Activated gamma-delta T cell (primary cell): Measurements from ENCODE around the gene KLHDC9.
A peak's percentile ranks its signal among the peaks of the same experiment; 100 is the strongest.

Source experiments
- DNase-seq: peaks from one replicate; lab custom pipeline; 2025; lab: John Stamatoyannopoulos, UW

The KLHDC9 gene

GRCh38 chr1:161132410-161133219 lies 34.5 kb downstream of the KLHDC9 start, which contains the start of gene DEDD:
Gene DEDD (minus strand): TSS chr1:161132667. CDS start chr1:161124462, 8,205 bp downstream.
- DNase-seq: peak; percentile 74

DNA sequence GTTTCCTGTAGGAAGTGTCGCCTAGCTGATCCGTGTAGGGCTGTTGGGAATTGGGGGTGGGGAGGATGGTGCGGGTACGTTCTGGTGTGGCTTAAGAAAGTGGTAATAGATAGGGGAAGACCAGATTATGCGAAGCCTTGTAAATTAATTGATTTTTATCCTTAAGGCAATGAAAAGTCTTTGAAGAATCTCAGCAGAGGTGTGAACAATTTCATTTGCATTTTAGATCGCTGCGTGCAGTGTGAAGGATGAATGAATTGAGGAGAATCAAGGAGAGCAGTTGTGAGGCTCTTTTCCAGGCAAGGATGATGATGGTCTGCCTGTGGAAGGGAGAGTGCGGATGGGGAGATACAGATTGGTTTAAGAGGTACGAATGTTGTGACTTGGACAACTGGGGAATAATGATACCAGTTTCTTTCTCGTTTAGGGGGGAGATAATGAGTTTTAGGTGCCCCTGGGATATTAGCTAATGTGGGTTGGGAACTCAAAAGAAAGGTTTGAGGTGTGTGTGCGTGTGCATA lies 35.1 kb downstream of the KLHDC9 start:
- DNase-seq: no peak

- DNase-seq: no peak
Observed at GRCh38 chr1:161137881-161138280, 39.7 kb downstream of the KLHDC9 start.

- DNase-seq: no peak
Observed at GRCh38 chr1:161138431-161138830, 40.3 kb downstream of the KLHDC9 start.

GRCh38 chr1:161139766-161140165 lies 41.6 kb downstream of the KLHDC9 start:
- no peak for DNase-seq

GRCh38 chr1:161140755-161141400 lies 42.7 kb downstream of the KLHDC9 start:
- no peak for DNase-seq

DNA sequence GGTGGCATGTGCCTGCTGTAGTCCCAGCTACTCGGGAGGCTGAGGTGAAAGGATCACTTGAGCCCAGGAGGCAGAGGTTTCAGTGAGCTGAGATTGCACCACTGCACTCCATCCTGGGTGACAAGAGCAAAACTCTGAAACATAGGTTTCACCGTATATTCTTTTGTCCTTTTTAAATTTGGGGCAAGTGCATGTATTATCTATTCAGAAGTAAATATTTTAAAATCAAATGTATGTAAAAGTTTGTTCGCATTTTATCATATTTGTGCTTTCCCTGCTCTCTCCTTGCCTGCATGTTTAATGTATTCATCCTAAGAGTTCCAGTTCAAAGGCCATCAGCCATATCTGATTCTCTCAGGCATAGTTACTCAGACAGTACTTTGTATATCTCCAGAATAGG lies 47.7 kb downstream of the KLHDC9 start:
- no peak for DNase-seq
